Vagina (tissue), 2 donors: ENCODE data around the gene FSTL4.

ENCODE experiments used
- POLR2A ChIP-seq, 2 donors: fragments of 450-650 bp; IDR thresholded peaks; one replicate each; pipeline ENCODE4 v1.6.1; 2017; ENCODE audit warnings: antibody characterized with exemption in 2 of 2, mild to moderate bottlenecking in 2 of 2, moderate library complexity in 2 of 2
- POLR2AphosphoS5 ChIP-seq, 2 donors: sonication (generic); formaldehyde crosslinking; IDR thresholded peaks; one replicate each; pipeline ENCODE4 v1.9.0; 2017; ENCODE audit warnings: antibody characterized with exemption in 2 of 2, mild to moderate bottlenecking in 2 of 2, low read depth in 1 of 2; ENCODE audit not compliant: insufficient read depth in 1 of 2
- TF ChIP-seq, protein P1 (sequence below), 3 experiments: fragments of 450-650 bp in 2 of 3; fragments of 200-600 bp in 1 of 3; sonication (generic) in 1 of 3; IDR thresholded peaks; one replicate each; pipeline ENCODE4 v1.5.1; 2017 to 2019; ENCODE audit warnings: antibody characterized with exemption in 3 of 3, mild to moderate bottlenecking in 2 of 3, moderate library complexity in 2 of 3

DNA sequence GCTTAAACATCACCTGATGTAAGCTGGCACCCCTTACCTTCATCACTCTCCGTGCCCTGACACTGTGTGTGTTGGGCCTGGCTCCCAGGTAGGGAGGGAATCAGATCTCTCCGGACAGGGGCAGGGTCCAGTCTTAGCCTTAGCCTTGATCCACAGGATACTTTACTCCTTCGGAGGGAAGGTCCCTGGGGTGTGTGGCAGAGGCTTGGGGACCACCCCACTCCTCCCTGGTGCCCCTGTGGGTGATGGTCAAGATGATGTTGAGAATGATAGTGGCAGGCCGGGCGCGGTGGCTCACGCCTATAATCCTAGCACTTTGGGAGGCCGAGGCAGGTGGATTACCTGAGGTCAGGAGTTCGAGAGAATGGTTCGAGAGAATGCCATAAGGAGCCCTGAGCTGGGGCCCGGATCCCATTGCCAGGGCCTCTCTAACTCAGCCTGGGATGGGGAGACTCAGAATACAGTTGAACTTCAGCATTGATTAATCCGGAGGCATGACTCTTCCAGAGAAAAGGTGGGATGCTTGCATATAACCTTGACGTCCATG, 291.0 kb downstream of the FSTL4 start:
- TF ChIP-seq, protein P1, sequence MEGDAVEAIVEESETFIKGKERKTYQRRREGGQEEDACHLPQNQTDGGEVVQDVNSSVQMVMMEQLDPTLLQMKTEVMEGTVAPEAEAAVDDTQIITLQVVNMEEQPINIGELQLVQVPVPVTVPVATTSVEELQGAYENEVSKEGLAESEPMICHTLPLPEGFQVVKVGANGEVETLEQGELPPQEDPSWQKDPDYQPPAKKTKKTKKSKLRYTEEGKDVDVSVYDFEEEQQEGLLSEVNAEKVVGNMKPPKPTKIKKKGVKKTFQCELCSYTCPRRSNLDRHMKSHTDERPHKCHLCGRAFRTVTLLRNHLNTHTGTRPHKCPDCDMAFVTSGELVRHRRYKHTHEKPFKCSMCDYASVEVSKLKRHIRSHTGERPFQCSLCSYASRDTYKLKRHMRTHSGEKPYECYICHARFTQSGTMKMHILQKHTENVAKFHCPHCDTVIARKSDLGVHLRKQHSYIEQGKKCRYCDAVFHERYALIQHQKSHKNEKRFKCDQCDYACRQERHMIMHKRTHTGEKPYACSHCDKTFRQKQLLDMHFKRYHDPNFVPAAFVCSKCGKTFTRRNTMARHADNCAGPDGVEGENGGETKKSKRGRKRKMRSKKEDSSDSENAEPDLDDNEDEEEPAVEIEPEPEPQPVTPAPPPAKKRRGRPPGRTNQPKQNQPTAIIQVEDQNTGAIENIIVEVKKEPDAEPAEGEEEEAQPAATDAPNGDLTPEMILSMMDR (IDR thresholded peaks at IDR 0.05) = no peak
- TF ChIP-seq POLR2AphosphoS5 (IDR thresholded peaks at IDR 0.05; ENCODE audit: insufficient read depth in 1 of 2, low read depth in 1 of 2) (no peak), POLR2A (IDR thresholded peaks at IDR 0.05) (no peak)
